HG02763 (cell line): ENCODE measurements around the gene DNAJB6.
"Not testable (repeated sequence)": the region's sequence is repeated elsewhere in the genome, so short reads cannot be mapped to it uniquely, and the experiment has no call there.

Source experiments
- ATAC-seq: cut with Tn5 transposase; IDR thresholded peaks from one replicate; pipeline ENCODE4 v1.9.1; 2021; ENCODE audit warnings: mild to moderate bottlenecking, moderate library complexity; ENCODE audit not compliant: unreplicated experiment

The DNAJB6 gene

GRCh38 chr7:157320608-157320980 is 16.2 kb upstream of the DNAJB6 start:
- ATAC-seq: no peak

DNA sequence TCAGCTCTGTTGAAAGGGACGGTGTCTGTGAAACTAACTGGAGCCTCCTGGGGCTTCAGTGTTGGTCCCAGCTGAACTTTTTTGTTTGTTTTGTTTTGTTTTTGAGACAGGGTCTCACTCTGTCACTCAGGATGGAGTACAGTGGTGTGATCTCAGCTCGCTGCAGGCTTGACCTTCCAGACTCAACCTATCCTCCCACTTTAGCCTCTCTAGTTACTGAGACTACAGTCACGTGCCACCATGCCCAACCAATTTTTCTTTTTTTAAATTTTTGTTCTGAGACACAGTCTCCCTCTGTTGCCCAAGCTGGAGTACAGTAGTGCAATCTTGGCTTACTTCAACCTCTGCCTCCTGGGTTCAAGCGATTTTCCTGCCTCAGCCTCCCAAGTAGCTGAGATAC is 13.4 kb upstream of the DNAJB6 start:
- ATAC-seq: no peak

GRCh38 chr7:157329447-157329846 is 7.4 kb upstream of the DNAJB6 start:
- no peak for ATAC-seq

DNA sequence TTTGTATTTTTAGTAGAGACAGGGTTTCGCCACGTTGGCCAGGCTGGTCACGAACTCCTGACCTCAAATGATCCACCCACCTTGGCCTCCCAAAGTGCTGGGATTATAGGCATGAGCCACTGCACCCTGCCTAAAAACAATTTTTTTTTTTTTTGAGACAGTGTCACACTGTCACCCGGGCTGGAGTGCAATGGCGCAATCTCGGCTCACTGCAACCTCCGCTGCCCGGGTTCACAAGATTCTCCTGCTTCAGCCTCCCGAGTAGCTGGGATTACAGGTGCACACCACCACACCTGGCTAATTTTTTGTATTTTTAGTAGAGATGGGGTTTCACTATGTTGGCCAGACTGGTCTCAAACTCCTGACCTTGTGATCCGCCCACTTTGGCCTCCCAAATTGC is 6.2 kb upstream of the DNAJB6 start:
- not testable (repeated sequence) for ATAC-seq

- ATAC-seq: not testable (repeated sequence)
Observed at GRCh38 chr7:157331049-157331448, 5.8 kb upstream of the DNAJB6 start.

GRCh38 chr7:157335236-157335635 is 1.6 kb upstream of the DNAJB6 start:
- no peak for ATAC-seq

- no peak for ATAC-seq
Observed at GRCh38 chr7:157335991-157336382, 817 bp upstream of the DNAJB6 start.

- ATAC-seq: peak; percentile 45
Observed at GRCh38 chr7:157337316-157338149, 729 bp downstream of the DNAJB6 start.

DNA sequence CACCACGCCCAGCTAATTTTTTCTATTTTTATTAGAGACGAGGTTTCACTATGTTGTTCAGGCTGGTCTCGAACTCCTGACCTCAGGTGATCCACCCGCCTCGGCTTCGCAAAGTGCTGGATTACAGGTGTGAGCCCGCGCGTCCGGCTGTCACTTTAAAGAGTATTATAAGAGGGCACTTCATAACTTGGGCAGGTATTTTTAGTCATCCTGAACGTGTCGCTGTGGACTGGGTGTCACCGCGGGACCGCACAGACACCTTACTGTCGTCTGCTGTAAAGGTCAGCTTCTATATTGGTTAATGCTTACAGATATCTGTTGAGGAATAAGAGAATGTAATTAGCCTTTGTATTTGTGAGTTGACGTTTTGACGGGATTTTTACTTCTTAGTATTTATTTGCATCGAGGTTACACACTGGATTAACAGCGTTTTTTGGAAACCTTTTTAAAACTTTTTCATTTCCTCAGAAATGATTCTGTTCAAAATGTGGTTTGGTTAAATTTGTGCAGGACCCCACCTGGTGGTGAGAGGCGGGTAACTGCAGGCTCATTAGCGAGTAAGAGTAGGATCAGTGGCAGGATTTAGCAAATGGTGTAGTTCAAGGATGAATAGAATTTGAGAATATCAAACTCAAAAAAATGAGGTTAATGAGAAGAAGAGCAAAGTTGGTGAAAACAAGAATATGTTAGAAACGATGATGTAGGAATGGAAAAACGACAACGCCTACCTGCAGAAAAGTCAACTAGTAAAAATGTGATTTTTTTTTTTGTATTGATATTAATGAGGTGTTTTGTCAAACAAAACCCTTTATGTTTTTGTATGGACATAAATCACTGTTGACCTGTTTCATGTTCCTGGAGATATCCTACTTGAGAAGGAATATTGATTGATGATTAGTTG is 3.2 kb downstream of the DNAJB6 start:
- no peak for ATAC-seq

GRCh38 chr7:157347217-157347904 is 10.6 kb downstream of the DNAJB6 start:
- ATAC-seq: no peak

- ATAC-seq: no peak
Observed at GRCh38 chr7:157348548-157348947, 11.7 kb downstream of the DNAJB6 start.

DNA sequence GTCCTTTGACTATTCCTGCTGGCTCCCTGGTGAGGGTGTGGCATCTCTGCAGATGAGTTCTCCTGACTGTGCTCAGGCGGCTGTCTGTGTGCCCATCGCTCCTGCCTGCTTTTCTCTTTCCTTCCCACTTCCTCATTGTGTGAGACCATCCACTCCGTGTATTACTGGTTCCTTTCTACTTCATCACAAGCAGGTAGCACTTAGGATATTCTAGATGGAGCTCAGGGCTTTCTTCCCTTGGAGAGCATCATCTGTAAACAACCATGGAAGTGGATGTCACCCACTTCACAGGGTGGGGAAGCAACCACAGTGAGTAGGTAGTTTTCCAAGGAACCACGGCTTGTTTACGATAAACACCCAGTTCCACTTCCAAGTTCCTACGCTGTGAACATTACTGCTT is 15.7 kb downstream of the DNAJB6 start:
- no peak for ATAC-seq

GRCh38 chr7:157355784-157356511 is 19.1 kb downstream of the DNAJB6 start:
- ATAC-seq: no peak

GRCh38 chr7:157357129-157358040 is 20.6 kb downstream of the DNAJB6 start:
- peak; percentile 83 for ATAC-seq

DNA sequence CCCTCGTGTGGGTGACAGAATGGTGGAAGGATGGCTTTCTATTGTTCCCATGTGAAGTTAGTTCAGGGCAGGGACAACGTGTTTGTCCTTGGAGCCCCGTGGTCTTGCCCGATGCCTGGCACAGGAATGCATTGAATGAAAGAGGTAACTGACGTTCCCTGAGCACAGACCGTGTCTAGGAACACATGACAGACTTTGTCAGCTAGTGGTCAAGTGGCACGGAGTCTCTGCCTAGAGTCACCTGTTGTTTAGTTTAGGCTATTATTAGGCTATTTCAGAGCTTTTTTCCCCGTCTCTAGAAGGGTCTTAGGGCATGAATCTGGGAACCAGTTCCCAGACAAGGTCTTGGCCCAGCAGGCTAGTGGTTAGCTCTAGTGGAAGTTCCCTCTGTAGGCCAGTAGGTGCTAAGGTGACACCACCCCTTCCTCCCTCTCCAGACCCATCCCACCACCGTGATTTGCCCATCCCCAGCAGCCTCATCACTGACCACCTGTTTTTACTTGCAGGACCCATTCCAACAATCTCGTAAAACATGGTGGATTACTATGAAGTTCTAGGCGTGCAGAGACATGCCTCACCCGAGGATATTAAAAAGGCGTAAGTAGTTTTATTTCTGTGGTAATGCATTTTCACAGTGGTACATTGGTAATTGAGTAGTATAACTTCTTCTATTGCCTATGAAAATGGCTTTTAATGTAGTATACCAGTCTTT is 21.4 kb downstream of the DNAJB6 start:
- no peak for ATAC-seq

GRCh38 chr7:157358753-157359096 is 21.9 kb downstream of the DNAJB6 start:
- no peak for ATAC-seq

GRCh38 chr7:157359581-157359980 is 22.8 kb downstream of the DNAJB6 start:
- ATAC-seq: no peak

DNA sequence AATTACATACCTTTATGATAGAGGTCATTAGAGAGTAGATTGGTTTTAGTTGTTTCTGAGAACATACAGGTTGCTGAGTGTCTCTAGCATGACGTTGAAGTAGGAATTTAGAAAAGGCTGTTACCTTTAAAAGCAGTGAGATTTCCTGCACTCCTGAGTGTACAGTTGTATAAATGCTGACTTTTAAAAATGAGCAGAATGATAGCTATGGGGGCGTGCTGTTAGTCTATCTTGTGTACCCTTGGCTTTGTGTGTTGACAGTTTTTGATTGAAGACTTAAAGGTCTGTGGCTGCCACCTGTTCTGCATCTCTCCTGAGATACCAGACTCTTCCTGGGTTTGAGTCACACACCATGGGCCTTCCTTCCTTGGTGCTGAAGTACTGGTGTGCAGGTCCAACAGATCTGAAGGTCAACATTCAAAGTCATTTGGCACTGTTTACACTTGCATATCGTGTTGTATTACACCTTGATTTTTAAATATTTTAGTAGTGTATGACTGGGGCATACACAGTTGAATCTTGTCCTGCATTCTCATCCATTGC is 23.8 kb downstream of the DNAJB6 start:
- ATAC-seq: no peak

DNA sequence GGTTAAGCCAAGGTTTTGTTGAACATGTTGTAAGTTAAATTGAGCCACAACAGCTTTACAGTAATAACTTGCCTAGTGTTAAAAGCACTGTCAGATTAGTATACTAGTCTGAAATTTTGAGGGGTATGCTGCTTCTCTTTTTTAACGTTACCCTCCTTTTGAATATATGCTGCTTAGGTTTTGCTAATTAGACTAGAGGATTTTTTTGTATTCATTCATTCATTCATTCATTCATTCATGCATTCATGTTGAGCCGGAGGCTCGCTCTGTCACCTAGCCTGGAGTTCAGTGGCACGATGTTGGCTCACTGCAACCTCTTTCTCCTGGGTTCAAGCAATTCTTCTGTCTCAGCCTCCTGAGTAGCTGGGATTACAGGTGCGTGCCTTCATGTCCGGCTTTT is 24.7 kb downstream of the DNAJB6 start:
- no peak for ATAC-seq
